ENCODE data around the gene DMD. TPM values are rescaled to one million over a fixed set of nuclear protein-coding genes. Genes with fewer than 3 reads are reported as not detected.
"Not testable (repeated sequence)": the region's sequence is repeated elsewhere in the genome, so short reads cannot be mapped to it uniquely, and the experiment has no call there.

DMD gene
- total RNA-seq, 2 donors from 2014 or later: 0.32 to 1.8 TPM

- DNase-seq (no peak), ATAC-seq (no peak)
- Mint-ChIP-seq H3K27ac (no peak overlapping the region), H3K27me3 (no peaks in the 10 kb centered on the region), H3K4me3 (no peak overlapping the region), H3K36me3 (ENCODE audit: low read depth) (no peaks in the 10 kb centered on the region), H3K4me1 (no peaks in the 10 kb centered on the region)
- no peaks in the 10 kb centered on the region for H3K9me3 ChIP-seq (ENCODE audit: control insufficient read depth, low read length, poor library complexity, severe bottlenecking)
Measured at GRCh38 chrX:31508338-31508737, 1703.0 kb downstream of the DMD start.

- no peaks in the 10 kb centered on the region for H3K36me3 Mint-ChIP-seq (ENCODE audit: low read depth)
- ATAC-seq: no peak
- no peaks in the 10 kb centered on the region for H3K9me3 ChIP-seq (ENCODE audit: control insufficient read depth, low read length, poor library complexity, severe bottlenecking)
- H3K4me1 Mint-ChIP-seq: no peaks in the 10 kb centered on the region
- H3K27me3 Mint-ChIP-seq: no peaks in the 10 kb centered on the region
- no peak overlapping the region for H3K27ac Mint-ChIP-seq
- DNase-seq: no peak
- no peak overlapping the region for H3K4me3 Mint-ChIP-seq
Measured at GRCh38 chrX:31506928-31507327, 1704.4 kb downstream of the DMD start.

GRCh38 chrX:31506360-31506759 lies 1705.0 kb downstream of the DMD start:
- no peaks in the 10 kb centered on the region for H3K9me3 ChIP-seq (ENCODE audit: control insufficient read depth, low read length, poor library complexity, severe bottlenecking)
- H3K27ac Mint-ChIP-seq: no peak overlapping the region
- no peaks in the 10 kb centered on the region for H3K4me1 Mint-ChIP-seq
- H3K4me3 Mint-ChIP-seq: no peak overlapping the region
- H3K27me3 Mint-ChIP-seq: no peaks in the 10 kb centered on the region
- no peak for ATAC-seq
- no peak for DNase-seq
- no peaks in the 10 kb centered on the region for H3K36me3 Mint-ChIP-seq (ENCODE audit: low read depth)

GRCh38 chrX:31500921-31501320 lies 1710.4 kb downstream of the DMD start:
- H3K27ac Mint-ChIP-seq: no peak overlapping the region
- ATAC-seq: no peak
- no peaks in the 10 kb centered on the region for H3K9me3 ChIP-seq (ENCODE audit: control insufficient read depth, low read length, poor library complexity, severe bottlenecking)
- H3K4me3 Mint-ChIP-seq: no peak overlapping the region
- H3K27me3 Mint-ChIP-seq: no peaks in the 10 kb centered on the region
- H3K36me3 Mint-ChIP-seq (ENCODE audit: low read depth): no peaks in the 10 kb centered on the region
- DNase-seq: no peak
- no peaks in the 10 kb centered on the region for H3K4me1 Mint-ChIP-seq

- DNase-seq (no peak), ATAC-seq (no peak)
- Mint-ChIP-seq H3K4me3 (no peak overlapping the region), H3K27me3 (no peaks in the 10 kb centered on the region), H3K4me1 (no peaks in the 10 kb centered on the region), H3K27ac (no peak overlapping the region), H3K36me3 (ENCODE audit: low read depth) (no peaks in the 10 kb centered on the region)
- H3K9me3 ChIP-seq (ENCODE audit: control insufficient read depth, low read length, poor library complexity, severe bottlenecking): no peaks in the 10 kb centered on the region
Measured at GRCh38 chrX:31499109-31499508, 1712.2 kb downstream of the DMD start.

DNA sequence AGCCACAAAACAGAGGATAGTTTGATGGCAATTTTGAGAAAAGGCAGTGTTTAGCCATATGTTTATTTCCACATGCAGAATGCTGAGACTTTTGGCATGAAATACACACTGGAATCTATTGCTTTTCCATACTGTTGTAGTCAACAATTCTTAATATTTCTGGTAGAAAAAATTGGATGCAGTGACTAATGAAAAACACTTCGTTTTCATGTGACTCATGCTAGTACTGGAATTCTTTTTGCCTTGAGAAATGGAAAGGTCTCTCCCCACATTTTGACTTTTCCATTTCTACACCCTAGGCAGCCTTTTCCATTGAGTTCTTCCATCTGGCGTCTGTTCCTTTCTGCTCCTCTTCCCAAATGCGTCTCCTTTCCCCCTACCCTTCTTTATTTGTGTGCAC lies 1714.3 kb downstream of the DMD start:
- DNase-seq (no peak), ATAC-seq (no peak)
- Mint-ChIP-seq H3K4me3 (no peak overlapping the region), H3K36me3 (ENCODE audit: low read depth) (no peaks in the 10 kb centered on the region), H3K27me3 (no peaks in the 10 kb centered on the region), H3K4me1 (no peaks in the 10 kb centered on the region), H3K27ac (no peak overlapping the region)
- H3K9me3 ChIP-seq (ENCODE audit: control insufficient read depth, low read length, poor library complexity, severe bottlenecking): no peaks in the 10 kb centered on the region

GRCh38 chrX:31487951-31488350 lies 1723.4 kb downstream of the DMD start:
- H3K27ac Mint-ChIP-seq: no peak overlapping the region
- no peaks in the 10 kb centered on the region for H3K9me3 ChIP-seq (ENCODE audit: control insufficient read depth, low read length, poor library complexity, severe bottlenecking)
- ATAC-seq: no peak
- no peaks in the 10 kb centered on the region for H3K4me1 Mint-ChIP-seq
- H3K36me3 Mint-ChIP-seq (ENCODE audit: low read depth): peaks cover 2% of the 10 kb centered on the region
- no peak overlapping the region for H3K4me3 Mint-ChIP-seq
- DNase-seq: no peak
- no peaks in the 10 kb centered on the region for H3K27me3 Mint-ChIP-seq

DNA sequence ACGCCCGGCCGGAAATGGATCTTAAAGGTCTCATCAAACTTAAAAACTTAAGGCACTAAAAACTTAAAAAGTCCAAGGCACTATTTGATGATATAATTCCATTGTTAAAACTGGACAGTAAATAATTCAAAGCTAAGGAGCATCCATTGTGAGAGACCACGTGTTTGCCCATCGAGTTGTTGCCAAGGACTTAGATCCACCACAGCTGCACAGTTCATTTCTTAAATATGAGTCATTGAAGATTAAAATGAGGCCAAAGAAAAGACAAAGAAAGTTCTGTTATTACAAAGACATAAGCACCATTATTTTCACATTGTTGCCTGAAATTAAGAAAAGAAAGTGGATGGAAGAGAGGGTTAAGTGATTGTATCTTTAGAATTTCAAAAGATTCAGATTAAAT lies 1728.0 kb downstream of the DMD start:
- Mint-ChIP-seq H3K27me3 (no peaks in the 10 kb centered on the region), H3K36me3 (ENCODE audit: low read depth) (no peaks in the 10 kb centered on the region), H3K27ac (no peak overlapping the region), H3K4me1 (no peaks in the 10 kb centered on the region), H3K4me3 (no peak overlapping the region)
- no peak for ATAC-seq
- H3K9me3 ChIP-seq (ENCODE audit: control insufficient read depth, low read length, poor library complexity, severe bottlenecking): no peaks in the 10 kb centered on the region
- DNase-seq: no peak

DNA sequence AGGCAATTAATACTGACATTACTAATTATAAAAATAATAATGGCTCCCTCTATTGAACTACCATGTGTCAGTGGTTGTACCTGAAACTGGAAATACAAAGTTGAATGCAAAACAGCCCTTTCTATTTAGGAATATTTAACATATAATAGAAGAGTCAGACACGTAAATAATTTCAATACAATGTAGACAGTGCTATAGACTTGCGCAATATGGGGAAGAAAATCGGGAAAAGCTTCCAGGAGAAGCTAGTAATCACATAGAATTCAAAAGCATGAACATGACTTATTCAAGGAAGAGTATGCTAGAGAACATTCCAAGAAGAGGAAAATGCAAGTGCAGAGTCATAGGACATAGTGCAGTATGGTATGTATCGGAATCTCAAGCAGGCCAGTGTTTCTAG lies 1730.7 kb downstream of the DMD start:
- no peak overlapping the region for H3K4me3 Mint-ChIP-seq
- no peaks in the 10 kb centered on the region for H3K36me3 Mint-ChIP-seq (ENCODE audit: low read depth)
- H3K4me1 Mint-ChIP-seq: no peaks in the 10 kb centered on the region
- H3K27ac Mint-ChIP-seq: no peak overlapping the region
- ATAC-seq (no peak), DNase-seq (no peak)
- no peaks in the 10 kb centered on the region for H3K9me3 ChIP-seq (ENCODE audit: control insufficient read depth, low read length, poor library complexity, severe bottlenecking)
- no peaks in the 10 kb centered on the region for H3K27me3 Mint-ChIP-seq

GRCh38 chrX:31471229-31471628 lies 1740.1 kb downstream of the DMD start:
- Mint-ChIP-seq H3K4me1 (no peaks in the 10 kb centered on the region), H3K36me3 (ENCODE audit: low read depth) (no peaks in the 10 kb centered on the region), H3K4me3 (no peak overlapping the region), H3K27me3 (no peaks in the 10 kb centered on the region), H3K27ac (no peak overlapping the region)
- ATAC-seq (no peak), DNase-seq (no peak)
- no peaks in the 10 kb centered on the region for H3K9me3 ChIP-seq (ENCODE audit: control insufficient read depth, low read length, poor library complexity, severe bottlenecking)

GRCh38 chrX:31470753-31471152 lies 1740.6 kb downstream of the DMD start:
- H3K36me3 Mint-ChIP-seq (ENCODE audit: low read depth); H3K27ac Mint-ChIP-seq; H3K9me3 ChIP-seq (ENCODE audit: control insufficient read depth, low read length, poor library complexity, severe bottlenecking); H3K4me3 Mint-ChIP-seq; H3K27me3 Mint-ChIP-seq; DNase-seq; H3K4me1 Mint-ChIP-seq; ATAC-seq: not testable (repeated sequence)

- Mint-ChIP-seq H3K36me3 (ENCODE audit: low read depth) (no peaks in the 10 kb centered on the region), H3K27ac (no peak overlapping the region), H3K4me1 (no peaks in the 10 kb centered on the region), H3K27me3 (no peaks in the 10 kb centered on the region), H3K4me3 (no peak overlapping the region)
- no peaks in the 10 kb centered on the region for H3K9me3 ChIP-seq (ENCODE audit: control insufficient read depth, low read length, poor library complexity, severe bottlenecking)
- no peak for DNase-seq
- ATAC-seq: no peak
Measured at GRCh38 chrX:31464306-31464915, 1746.9 kb downstream of the DMD start.

DNA sequence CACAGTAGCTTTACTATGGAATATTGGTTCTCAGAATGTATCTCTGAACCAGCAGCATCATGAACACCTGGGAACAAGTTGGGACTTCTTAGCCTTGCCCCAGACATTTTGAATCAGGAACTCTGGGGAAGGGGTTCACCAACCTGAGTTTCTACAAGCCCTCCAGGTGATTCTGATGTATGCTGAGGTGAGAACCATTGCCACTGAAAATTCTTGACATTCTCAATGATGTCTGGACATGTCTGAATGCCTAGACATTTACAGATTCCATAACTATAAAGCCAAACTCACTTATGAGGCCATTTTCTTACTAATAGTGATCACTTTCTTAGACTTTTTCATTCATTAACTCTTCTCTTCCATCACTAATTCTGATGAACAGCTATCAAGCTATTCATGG lies 1750.1 kb downstream of the DMD start:
- Mint-ChIP-seq H3K4me3 (no peak overlapping the region), H3K4me1 (no peaks in the 10 kb centered on the region), H3K27me3 (no peaks in the 10 kb centered on the region), H3K27ac (no peak overlapping the region), H3K36me3 (ENCODE audit: low read depth) (no peaks in the 10 kb centered on the region)
- H3K9me3 ChIP-seq (ENCODE audit: control insufficient read depth, low read length, poor library complexity, severe bottlenecking): no peaks in the 10 kb centered on the region
- DNase-seq (no peak), ATAC-seq (no peak)

DNA sequence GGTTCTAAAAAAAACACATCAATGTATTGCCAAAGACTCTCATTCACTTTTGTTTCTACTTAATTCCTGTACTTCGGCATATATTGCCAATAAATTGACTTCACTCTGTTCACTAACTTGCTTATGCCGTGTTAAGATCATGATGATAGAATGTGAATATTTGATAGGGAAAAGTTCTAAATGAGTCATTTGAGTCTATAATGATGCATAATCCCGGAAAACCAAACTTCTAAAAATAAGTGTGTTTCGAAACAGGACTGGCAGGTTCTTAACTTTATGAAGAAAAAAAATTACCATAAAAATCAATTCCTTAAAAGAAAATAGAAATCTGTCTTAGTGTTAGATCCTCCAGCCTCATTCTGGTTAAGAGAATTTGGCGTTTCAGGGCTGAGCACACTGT lies 1752.0 kb downstream of the DMD start:
- no peak overlapping the region for H3K4me3 Mint-ChIP-seq
- ATAC-seq (no peak), DNase-seq (no peak)
- H3K27ac Mint-ChIP-seq: no peak overlapping the region
- no peaks in the 10 kb centered on the region for H3K4me1 Mint-ChIP-seq
- no peaks in the 10 kb centered on the region for H3K27me3 Mint-ChIP-seq
- no peaks in the 10 kb centered on the region for H3K9me3 ChIP-seq (ENCODE audit: control insufficient read depth, low read length, poor library complexity, severe bottlenecking)
- H3K36me3 Mint-ChIP-seq (ENCODE audit: low read depth): no peaks in the 10 kb centered on the region

All from T-helper 17 cell (primary cell).